ENCODE measurements around the gene OPA1. TPM values are rescaled to one million over a fixed set of nuclear protein-coding genes. Genes with fewer than 3 reads are reported as not detected.

OPA1 gene
- total RNA-seq, 1 experiment from 2014 or later: 84.4 TPM

GRCh38 chr3:193722566-193722965, 129.6 kb downstream of the OPA1 start:
- no peak for TF ChIP-seq EZH2 (IDR thresholded peaks at IDR 0.05; ENCODE audit: borderline replicate concordance, low read depth, low read length, poor library complexity, severe bottlenecking)
- TF ChIP-seq CTCF (conservative IDR thresholded peaks at IDR 0.05; ENCODE audit: low read depth, low read length): no peak
- no peak for DNase-seq (ENCODE audit: low spot score)
- Histone ChIP-seq H3K36me3 (ENCODE audit: insufficient read depth, low read length, poor library complexity, severe bottlenecking) (no peaks in the 10 kb centered on the region), H3K27me3 (replicated peaks; ENCODE audit: insufficient read depth, low read depth, low read length, poor library complexity) (no peaks in the 10 kb centered on the region), H3K4me1 (ENCODE audit: insufficient read depth, low read length, poor library complexity, severe bottlenecking) (no peaks in the 10 kb centered on the region), H3K27ac (ENCODE audit: low read depth, low read length, poor library complexity, severe bottlenecking) (no peak overlapping the region), H3K4me3 (ENCODE audit: low read depth, low read length, poor library complexity, severe bottlenecking) (no peak overlapping the region), H3K9me3 (ENCODE audit: low read depth, low read length, poor library complexity, severe bottlenecking) (no peaks in the 10 kb centered on the region)
- no TSS peak for BruUV-seq (replicated peaks)
- intact Hi-C loops (cut with micrococcal nuclease; ENCODE audit: unreplicated experiment): no loop called here
- POLR2A ChIA-PET (ENCODE audit: low non-redundant PET): no interaction called here
- CTCF ChIA-PET: no interaction called here

- no peak overlapping the region for H3K4me3 ChIP-seq (ENCODE audit: low read depth, low read length, poor library complexity, severe bottlenecking)
- H3K9me3 ChIP-seq (ENCODE audit: low read depth, low read length, poor library complexity, severe bottlenecking): no peaks in the 10 kb centered on the region
- no peak overlapping the region for H3K27ac ChIP-seq (ENCODE audit: low read depth, low read length, poor library complexity, severe bottlenecking)
- ChIA-PET CTCF (no interaction called here), POLR2A (ENCODE audit: low non-redundant PET) (no interaction called here)
- H3K36me3 ChIP-seq (ENCODE audit: insufficient read depth, low read length, poor library complexity, severe bottlenecking): no peaks in the 10 kb centered on the region
- no peak for DNase-seq (ENCODE audit: low spot score)
- TF ChIP-seq CTCF (conservative IDR thresholded peaks at IDR 0.05; ENCODE audit: low read depth, low read length): no peak
- TF ChIP-seq EZH2 (IDR thresholded peaks at IDR 0.05; ENCODE audit: borderline replicate concordance, low read depth, low read length, poor library complexity, severe bottlenecking): no peak
- no TSS peak for BruUV-seq (replicated peaks)
- H3K27me3 ChIP-seq (replicated peaks; ENCODE audit: insufficient read depth, low read depth, low read length, poor library complexity): no peaks in the 10 kb centered on the region
- intact Hi-C loops (cut with micrococcal nuclease; ENCODE audit: unreplicated experiment): no loop called here
- H3K4me1 ChIP-seq (ENCODE audit: insufficient read depth, low read length, poor library complexity, severe bottlenecking): no peaks in the 10 kb centered on the region
These were observed 134.1 kb downstream of the OPA1 start for GRCh38 chr3:193727089-193727488.

GRCh38 chr3:193728429-193729087, 135.6 kb downstream of the OPA1 start:
- TF ChIP-seq EZH2 (IDR thresholded peaks at IDR 0.05; ENCODE audit: borderline replicate concordance, low read depth, low read length, poor library complexity, severe bottlenecking): no peak
- TF ChIP-seq CTCF (conservative IDR thresholded peaks at IDR 0.05; ENCODE audit: low read depth, low read length): no peak
- no peaks in the 10 kb centered on the region for H3K4me1 ChIP-seq (ENCODE audit: insufficient read depth, low read length, poor library complexity, severe bottlenecking)
- ChIA-PET CTCF (no interaction called here), POLR2A (ENCODE audit: low non-redundant PET) (interaction anchor here (0.6 kb wide), 1 partner anchor 710 kb away, joined by 8 read pairs; no protein-coding TSS in a partner anchor)
- H3K27ac ChIP-seq (ENCODE audit: low read depth, low read length, poor library complexity, severe bottlenecking): no peak overlapping the region
- H3K4me3 ChIP-seq (ENCODE audit: low read depth, low read length, poor library complexity, severe bottlenecking): no peak overlapping the region
- intact Hi-C loops (cut with micrococcal nuclease; ENCODE audit: unreplicated experiment): no loop called here
- H3K27me3 ChIP-seq (replicated peaks; ENCODE audit: insufficient read depth, low read depth, low read length, poor library complexity): no peaks in the 10 kb centered on the region
- no peaks in the 10 kb centered on the region for H3K9me3 ChIP-seq (ENCODE audit: low read depth, low read length, poor library complexity, severe bottlenecking)
- BruUV-seq (replicated peaks): no TSS peak
- H3K36me3 ChIP-seq (ENCODE audit: insufficient read depth, low read length, poor library complexity, severe bottlenecking): no peaks in the 10 kb centered on the region
- DNase-seq (ENCODE audit: low spot score): no peak

All from A673 (cell line).